H9 (cell line): Measurements from ENCODE around the gene CHD9NB. TPM values are rescaled to one million over a fixed set of nuclear protein-coding genes. Genes with fewer than 3 reads are reported as not detected.

ENCODE experiments used
- DNase-seq: peaks from one replicate; pipeline ENCODE4 v3.0.0-alpha.2; 2017
- H2AFZ ChIP-seq: one replicate; pipeline ENCODE4 v1.6.1; 2013; ENCODE audit warnings: mild to moderate bottlenecking, low read length, control low read depth, moderate library complexity
- H2AK5ac ChIP-seq: 2 replicates; pipeline ENCODE4 v1.6.1; 2013; ENCODE audit warnings: low read length, control low read depth, mixed read lengths; ENCODE audit not compliant: insufficient read length
- H2BK120ac ChIP-seq: one replicate; pipeline ENCODE4 v1.6.1; 2013; ENCODE audit warnings: low read depth, mild to moderate bottlenecking, low read length, control low read depth, inconsistent platforms; ENCODE audit not compliant: poor library complexity, severe bottlenecking
- H2BK12ac ChIP-seq: 2 replicates; pipeline ENCODE4 v1.6.1; 2013; ENCODE audit warnings: low read length, control low read depth, mixed read lengths, low read depth; ENCODE audit not compliant: insufficient read length
- H2BK15ac ChIP-seq: 2 replicates; pipeline ENCODE4 v1.6.1; 2013; ENCODE audit warnings: low read depth, low read length, control low read depth
- H2BK20ac ChIP-seq: one replicate; pipeline ENCODE4 v1.6.1; 2013; ENCODE audit warnings: low read depth, mild to moderate bottlenecking, low read length, control low read depth, inconsistent platforms; ENCODE audit not compliant: poor library complexity, severe bottlenecking
- H2BK5ac ChIP-seq: 2 replicates; pipeline ENCODE4 v1.6.1; 2013; ENCODE audit warnings: low read length, control low read depth, mixed read lengths; ENCODE audit not compliant: insufficient read length
- H3K14ac ChIP-seq: 2 replicates; pipeline ENCODE4 v1.6.1; 2013; ENCODE audit warnings: low read length, control low read depth; ENCODE audit not compliant: insufficient read depth
- H3K18ac ChIP-seq: 2 replicates; pipeline ENCODE4 v1.6.1; 2013; ENCODE audit warnings: low read depth, mild to moderate bottlenecking, mixed read lengths, low read length, control low read depth; ENCODE audit not compliant: insufficient read length
- H3K23ac ChIP-seq: 2 replicates; pipeline ENCODE4 v1.6.1; 2013; ENCODE audit warnings: low read length, control low read depth, mixed read lengths, low read depth; ENCODE audit not compliant: insufficient read length
- H3K23me2 ChIP-seq: 2 replicates; pipeline ENCODE4 v1.6.1; 2013; ENCODE audit warnings: low read depth, mild to moderate bottlenecking, mixed read lengths, low read length, control low read depth; ENCODE audit not compliant: insufficient read length, poor library complexity, severe bottlenecking
- H3K27ac ChIP-seq: 2 replicates; pipeline ENCODE4 v1.5.1; 2013; ENCODE audit warnings: low read length, control low read depth, mixed read lengths, low read depth; ENCODE audit not compliant: insufficient read length
- H3K27me3 ChIP-seq: 2 replicates; pipeline ENCODE4 v1.6.1; 2013; ENCODE audit warnings: low read length, control low read depth, inconsistent platforms; ENCODE audit not compliant: insufficient read depth
- H3K4ac ChIP-seq: 2 replicates; pipeline ENCODE4 v1.6.1; 2013; ENCODE audit warnings: low read depth, mild to moderate bottlenecking, control low read depth, inconsistent platforms, low read length, moderate library complexity
- H3K4me1 ChIP-seq: 2 replicates; pipeline ENCODE4 v1.6.1; 2013; ENCODE audit warnings: low read length, control low read depth, inconsistent platforms; ENCODE audit not compliant: insufficient read depth
- H3K4me2 ChIP-seq: 2 replicates; pipeline ENCODE4 v1.6.1; 2013; ENCODE audit warnings: low read length, control low read depth, mixed read lengths; ENCODE audit not compliant: insufficient read length, insufficient read depth
- H3K56ac ChIP-seq: 2 replicates; pipeline ENCODE4 v1.6.1; 2013; ENCODE audit warnings: low read depth, mild to moderate bottlenecking, mixed read lengths, low read length, control low read depth; ENCODE audit not compliant: insufficient read length
- H3K79me1 ChIP-seq: 2 replicates; pipeline ENCODE4 v1.6.1; 2013; ENCODE audit warnings: low read depth, mild to moderate bottlenecking, moderate library complexity, low read length, control low read depth, inconsistent platforms; ENCODE audit not compliant: insufficient read depth, poor library complexity, severe bottlenecking
- H3K79me2 ChIP-seq: 2 replicates; pipeline ENCODE4 v1.6.1; 2013; ENCODE audit warnings: low read length, control low read depth, inconsistent platforms; ENCODE audit not compliant: insufficient read depth
- H3K9ac ChIP-seq: 2 replicates; pipeline ENCODE4 v1.6.1; 2013; ENCODE audit warnings: low read length, control low read depth, mixed read lengths; ENCODE audit not compliant: insufficient read length; ENCODE audit errors: extremely low read depth
- H3K9me3 ChIP-seq: one replicate; pipeline ENCODE4 v1.6.1; 2013; ENCODE audit warnings: low read depth, low read length, inconsistent platforms; ENCODE audit not compliant: control insufficient read depth
- H3T11ph ChIP-seq: one replicate; pipeline ENCODE4 v1.6.1; 2013; ENCODE audit warnings: mild to moderate bottlenecking, low read length, control low read depth, inconsistent platforms
- H4K20me1 ChIP-seq: one replicate; pipeline ENCODE4 v1.6.1; 2013; ENCODE audit not compliant: control insufficient read depth, insufficient read length, insufficient read depth
- H4K5ac ChIP-seq: 2 replicates; pipeline ENCODE4 v1.6.1; 2013; ENCODE audit warnings: low read depth, mild to moderate bottlenecking, mixed read lengths, low read length, control low read depth; ENCODE audit not compliant: insufficient read length
- H4K8ac ChIP-seq: replicated peaks from 2 replicates; pipeline ENCODE4 v1.6.1; 2013; ENCODE audit warnings: low read length, control low read depth, mixed read lengths, low read depth; ENCODE audit not compliant: insufficient read length
- H4K91ac ChIP-seq: 2 replicates; pipeline ENCODE4 v1.6.1; 2013; ENCODE audit warnings: low read depth, mild to moderate bottlenecking, moderate library complexity, mixed read lengths, low read length, control low read depth; ENCODE audit not compliant: insufficient read length
- H3K27ac Mint-ChIP-seq, 3 experiments: 2 replicates in 2 of 3; 3 replicates in 1 of 3; pipeline ENCODE4 v1.8.0; 2020 to 2021; ENCODE audit warnings: mixed read lengths in 3 of 3, mild to moderate bottlenecking in 1 of 3, moderate library complexity in 1 of 3
- H3K27me3 Mint-ChIP-seq: 2 replicates; pipeline ENCODE4 v1.8.0; 2021; ENCODE audit warnings: low read depth, mild to moderate bottlenecking, moderate library complexity, mixed read lengths
- H3K36me3 Mint-ChIP-seq, 3 experiments: 2 replicates in 2 of 3; 3 replicates in 1 of 3; pipeline ENCODE4 v1.8.0; 2020 to 2021; ENCODE audit warnings: low read depth in 3 of 3, mixed read lengths in 3 of 3; ENCODE audit not compliant: insufficient read depth in 1 of 3
- H3K4me1 Mint-ChIP-seq, 2 experiments: 2 replicates each; pipeline ENCODE4 v1.8.0; 2020; ENCODE audit warnings: mixed read lengths in 2 of 2
- H3K4me3 Mint-ChIP-seq, 2 experiments: 2 replicates in 1 of 2; 3 replicates in 1 of 2; pipeline ENCODE4 v1.8.0; 2020 to 2021; ENCODE audit warnings: mild to moderate bottlenecking in 2 of 2, mixed read lengths in 2 of 2, moderate library complexity in 1 of 2
- H3K9me3 Mint-ChIP-seq, 2 experiments: 2 replicates in 1 of 2; 3 replicates in 1 of 2; pipeline ENCODE4 v1.8.0; 2020; ENCODE audit warnings: mild to moderate bottlenecking in 2 of 2, mixed read lengths in 2 of 2, moderate library complexity in 1 of 2
- CTCF ChIP-seq: fragments of 200-600 bp; sonication (generic); conservative IDR thresholded peaks from 3 replicates; pipeline ENCODE4 v1.8.0; 2021; ENCODE audit warnings: antibody characterized with exemption, mild to moderate bottlenecking
- WGBS: extraction: QIAGEN DNeasy Blood & Tissue Kit; methylation state at CpG from one replicate; pipeline ENCODE4 v1.1.7; 2013; ENCODE audit warnings: missing lambda C conversion rate, low lambda C conversion rate, mixed read lengths; ENCODE audit not compliant: insufficient read length; ENCODE audit errors: extremely low coverage; 5-methylcytosine and 5-hydroxymethylcytosine counted together
- total RNA-seq: library from RNA; stranded (reverse); gene quantifications from 2 replicates; pipeline ENCODE4 v1.2.1, GENCODE V29; 2021

Gene CHD9NB
- total RNA-seq, 1 experiment from 2014 or later = 3.3 TPM

- H3K79me2 ChIP-seq = peaks cover 1% of the 10 kb centered on the region; the same call in 1 of the 2 replicates
These were observed 3.1 kb upstream of the CHD9NB start for GRCh38 chr16:53055541-53056391.

More at GRCh38 chr16:53055541-53056391, 3.1 kb upstream of the CHD9NB start:
- Histone ChIP-seq H2BK12ac (no peak overlapping the region), H2AFZ (no peak overlapping the region), H3K27me3 (no peaks in the 10 kb centered on the region), H3K14ac (no peak overlapping the region), H2BK15ac (no peak overlapping the region), H2BK120ac (no peak overlapping the region), H3K4me1 (peaks cover 2% of the 10 kb centered on the region; the same call in 1 of the 2 replicates), H3K23ac (no peak overlapping the region), H4K8ac (no peak overlapping the region), H3K9me3 (no peaks in the 10 kb centered on the region), H2BK5ac (no peak overlapping the region), H3K4me2 (peak overlapping the region; percentile 91), H3K79me1 (no peaks in the 10 kb centered on the region), H3T11ph (no peak overlapping the region), H3K9ac (no peak overlapping the region), H4K5ac (no peak overlapping the region), H2BK20ac (no peak overlapping the region), H3K23me2 (peaks cover 13% of the 10 kb centered on the region), H4K91ac (no peak overlapping the region), H3K18ac (no peak overlapping the region), H4K20me1 (no peaks in the 10 kb centered on the region), H3K56ac (no peak overlapping the region), H3K4ac (no peak overlapping the region), H3K27ac (no peak overlapping the region), H2AK5ac (no peak overlapping the region)
- H3K4me3 Mint-ChIP-seq = peak overlapping the region; percentile 62 to 80
- no peak for TF ChIP-seq CTCF
- H3K9me3 Mint-ChIP-seq = no peaks in the 10 kb centered on the region; a peak in 2 of 5 replicates
- no CpG with 5 or more reads among the region's 10 CpGs for WGBS
- peak; percentile 43 for DNase-seq
- peaks cover 0 to 4% (median 0%) of the 10 kb centered on the region in 3 experiments; a peak in 2 of 7 replicates for H3K36me3 Mint-ChIP-seq
- H3K4me1 Mint-ChIP-seq = peaks cover 23 to 31% of the 10 kb centered on the region in 2 experiments
- peak overlapping the region; percentile 64 to 74 (median 66); a peak in 6 of 7 replicates for H3K27ac Mint-ChIP-seq
- H3K27me3 Mint-ChIP-seq = no peaks in the 10 kb centered on the region
